Measurements from ENCODE around the gene STAT5B. TPM values are rescaled to one million over a fixed set of nuclear protein-coding genes. Genes with fewer than 3 reads are reported as not detected.

The STAT5B gene
- polyA plus RNA-seq, 1 experiment, result 34.0 TPM

GRCh38 chr17:42163113-42163512 is 113.1 kb downstream of the STAT5B start:
- TF ChIP-seq, protein P1, sequence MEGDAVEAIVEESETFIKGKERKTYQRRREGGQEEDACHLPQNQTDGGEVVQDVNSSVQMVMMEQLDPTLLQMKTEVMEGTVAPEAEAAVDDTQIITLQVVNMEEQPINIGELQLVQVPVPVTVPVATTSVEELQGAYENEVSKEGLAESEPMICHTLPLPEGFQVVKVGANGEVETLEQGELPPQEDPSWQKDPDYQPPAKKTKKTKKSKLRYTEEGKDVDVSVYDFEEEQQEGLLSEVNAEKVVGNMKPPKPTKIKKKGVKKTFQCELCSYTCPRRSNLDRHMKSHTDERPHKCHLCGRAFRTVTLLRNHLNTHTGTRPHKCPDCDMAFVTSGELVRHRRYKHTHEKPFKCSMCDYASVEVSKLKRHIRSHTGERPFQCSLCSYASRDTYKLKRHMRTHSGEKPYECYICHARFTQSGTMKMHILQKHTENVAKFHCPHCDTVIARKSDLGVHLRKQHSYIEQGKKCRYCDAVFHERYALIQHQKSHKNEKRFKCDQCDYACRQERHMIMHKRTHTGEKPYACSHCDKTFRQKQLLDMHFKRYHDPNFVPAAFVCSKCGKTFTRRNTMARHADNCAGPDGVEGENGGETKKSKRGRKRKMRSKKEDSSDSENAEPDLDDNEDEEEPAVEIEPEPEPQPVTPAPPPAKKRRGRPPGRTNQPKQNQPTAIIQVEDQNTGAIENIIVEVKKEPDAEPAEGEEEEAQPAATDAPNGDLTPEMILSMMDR (IDR thresholded peaks at IDR 0.05; ENCODE audit: low read depth, low read length), result peak; percentile 30; the same call in 1 of the 2 replicates
- DNase-seq (ENCODE audit: low read depth, low spot score), result no peak
- Histone ChIP-seq H3K4me3 (ENCODE audit: low read depth, low read length) (no peak overlapping the region), H3K27me3 (ENCODE audit: control insufficient read depth, insufficient read depth, low read length) (peaks cover 2% of the 10 kb centered on the region), H3K9me3 (ENCODE audit: control insufficient read depth, insufficient read depth, low read length) (no peaks in the 10 kb centered on the region; the same call in 1 of the 2 replicates), H3K27ac (ENCODE audit: low read depth, low read length) (no peak overlapping the region)
- ChIA-PET CTCF (interaction anchor here (0.9 kb wide), 1 partner anchor 21 kb away, joined by 5 read pairs; no protein-coding TSS in a partner anchor), POLR2A (no interaction called here)

DNA sequence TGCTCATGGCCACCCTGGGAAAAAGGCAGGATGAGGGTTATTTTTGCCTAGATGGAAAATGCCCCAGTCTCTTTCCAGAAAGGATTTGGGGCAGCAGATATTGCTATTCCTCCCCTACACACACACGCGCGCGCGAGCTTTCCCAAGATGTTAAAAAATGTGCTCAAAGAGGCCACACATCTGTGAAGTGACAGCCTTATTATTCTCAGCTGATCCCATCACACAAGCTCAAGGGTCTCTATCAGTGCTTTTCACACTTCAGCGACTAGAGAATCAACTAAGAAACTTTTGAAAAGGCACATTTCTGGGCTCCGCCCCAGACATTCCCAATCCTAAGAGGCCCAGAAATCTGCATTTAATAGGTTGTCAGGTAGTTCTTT is 115.7 kb downstream of the STAT5B start:
- ChIA-PET POLR2A (interaction anchor here (0.5 kb wide), 1 partner anchor 27 kb away, joined by 6 read pairs; no protein-coding TSS in a partner anchor), CTCF (no interaction called here)
- Histone ChIP-seq H3K9me3 (ENCODE audit: control insufficient read depth, insufficient read depth, low read length) (no peaks in the 10 kb centered on the region; the same call in 1 of the 2 replicates), H3K27me3 (ENCODE audit: control insufficient read depth, insufficient read depth, low read length) (peaks cover 2% of the 10 kb centered on the region), H3K4me3 (ENCODE audit: low read depth, low read length) (no peak overlapping the region), H3K27ac (ENCODE audit: low read depth, low read length) (no peak overlapping the region)
- no peak for DNase-seq (ENCODE audit: low read depth, low spot score)
- TF ChIP-seq, protein P1 (IDR thresholded peaks at IDR 0.05; ENCODE audit: low read depth, low read length), result no peak

DNA sequence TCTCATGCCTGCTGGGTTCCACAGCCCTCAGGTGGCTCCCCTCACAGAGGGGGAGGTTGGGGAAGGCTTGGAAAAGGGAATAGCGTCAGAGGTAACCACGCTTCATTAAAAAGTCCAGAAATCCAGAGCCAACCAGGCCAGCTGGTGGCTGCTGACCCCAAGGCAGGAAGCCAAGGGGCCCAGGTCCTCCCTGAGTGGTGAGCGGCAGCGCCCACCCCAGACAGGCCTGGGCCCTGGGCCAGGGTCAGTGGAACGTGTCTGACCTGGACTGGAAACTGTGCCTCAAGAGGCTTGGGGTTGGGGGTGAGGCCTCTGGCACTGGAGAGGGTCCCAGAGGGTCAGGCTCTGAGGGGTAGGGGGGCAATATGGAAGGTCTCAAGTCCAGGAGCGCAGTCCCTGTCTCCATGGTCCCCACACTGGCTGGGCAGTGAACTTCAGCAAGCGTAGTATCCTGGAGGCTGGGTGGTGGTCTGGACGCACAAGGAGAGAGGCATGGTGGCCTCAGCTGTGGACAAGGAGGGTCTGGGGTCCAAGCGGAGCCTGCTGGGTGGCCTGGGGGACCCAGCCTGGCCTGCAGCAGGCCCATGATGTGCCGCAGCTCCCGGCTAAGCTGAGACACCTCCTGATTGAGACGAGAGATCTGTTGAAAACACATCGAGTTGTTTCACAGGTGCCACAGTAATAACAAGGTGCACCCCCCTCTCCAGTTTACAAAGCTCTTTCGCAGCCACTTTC is 116.2 kb downstream of the STAT5B start:
- H3K27ac ChIP-seq (ENCODE audit: low read depth, low read length), result no peak overlapping the region
- H3K9me3 ChIP-seq (ENCODE audit: control insufficient read depth, insufficient read depth, low read length), result no peaks in the 10 kb centered on the region; the same call in 1 of the 2 replicates
- TF ChIP-seq, protein P1 (IDR thresholded peaks at IDR 0.05; ENCODE audit: low read depth, low read length), result no peak
- H3K27me3 ChIP-seq (ENCODE audit: control insufficient read depth, insufficient read depth, low read length), result peaks cover 2% of the 10 kb centered on the region
- CTCF ChIA-PET, result no interaction called here
- POLR2A ChIA-PET, result interaction anchor here (0.5 kb wide), 1 partner anchor 28 kb away, joined by 6 read pairs; no protein-coding TSS in a partner anchor
- no peak overlapping the region for H3K4me3 ChIP-seq (ENCODE audit: low read depth, low read length)
- no peak for DNase-seq (ENCODE audit: low read depth, low spot score)

DNA sequence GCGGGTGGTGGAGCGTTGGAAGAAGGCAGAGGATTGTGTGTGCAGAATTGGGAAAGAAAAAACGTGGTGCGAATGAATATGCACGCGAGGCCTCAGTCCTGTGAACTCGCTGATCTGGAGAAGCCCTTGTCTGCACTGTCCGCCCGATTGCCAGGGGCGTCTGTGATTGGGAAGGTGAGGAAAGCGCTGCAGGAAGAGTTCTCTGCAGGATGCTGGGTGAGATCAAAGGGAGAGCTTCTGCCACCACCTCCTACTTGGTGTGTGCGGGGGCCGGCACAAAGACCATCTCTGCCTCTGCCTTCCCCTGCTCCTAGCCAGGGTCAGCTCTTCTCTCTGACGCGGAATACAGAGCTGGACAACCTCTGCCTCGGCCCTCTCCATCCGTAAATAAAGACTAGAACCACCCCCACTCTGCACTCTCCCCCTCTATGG is 120.6 kb downstream of the STAT5B start:
- Histone ChIP-seq H3K27me3 (ENCODE audit: control insufficient read depth, insufficient read depth, low read length) (peaks cover 2% of the 10 kb centered on the region), H3K9me3 (ENCODE audit: control insufficient read depth, insufficient read depth, low read length) (no peaks in the 10 kb centered on the region; the same call in 1 of the 2 replicates), H3K27ac (ENCODE audit: low read depth, low read length) (no peak overlapping the region), H3K4me3 (ENCODE audit: low read depth, low read length) (peak overlapping the region; percentile 56)
- no peak for DNase-seq (ENCODE audit: low read depth, low spot score)
- TF ChIP-seq, protein P1 (IDR thresholded peaks at IDR 0.05; ENCODE audit: low read depth, low read length), result no peak
- ChIA-PET POLR2A (no interaction called here), CTCF (interaction anchor here (0.6 to 0.7 kb wide), 2 partner anchors 27 to 83 kb away, joined by 3 to 4 read pairs; no protein-coding TSS in a partner anchor)
